ENCODE data around the gene NEUROD6. TPM values are rescaled to one million over a fixed set of nuclear protein-coding genes. Genes with fewer than 3 reads are reported as not detected.

The NEUROD6 gene
- total RNA-seq, 1 donor from 2014 or later = not detected

DNA sequence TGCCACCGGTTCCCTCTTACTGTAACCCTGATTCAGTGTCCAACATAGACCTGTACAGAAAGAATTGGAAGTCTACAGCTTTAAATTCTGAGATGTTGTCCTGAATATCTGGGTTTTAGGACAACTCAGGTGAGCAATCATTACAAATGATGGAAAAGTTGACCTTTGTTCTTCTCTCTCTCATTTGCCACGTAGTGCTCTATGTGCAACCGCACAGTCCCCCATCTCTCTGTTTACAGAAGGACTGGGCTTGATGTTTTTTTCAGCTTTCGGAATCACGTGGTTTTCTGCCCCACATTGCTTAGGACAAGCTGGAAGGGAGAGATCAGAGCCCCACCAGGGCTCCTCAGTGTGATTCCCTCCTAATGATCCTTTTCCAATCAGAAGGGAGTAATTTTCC lies 22.2 kb downstream of the NEUROD6 start:
- TF ChIP-seq, protein P1, sequence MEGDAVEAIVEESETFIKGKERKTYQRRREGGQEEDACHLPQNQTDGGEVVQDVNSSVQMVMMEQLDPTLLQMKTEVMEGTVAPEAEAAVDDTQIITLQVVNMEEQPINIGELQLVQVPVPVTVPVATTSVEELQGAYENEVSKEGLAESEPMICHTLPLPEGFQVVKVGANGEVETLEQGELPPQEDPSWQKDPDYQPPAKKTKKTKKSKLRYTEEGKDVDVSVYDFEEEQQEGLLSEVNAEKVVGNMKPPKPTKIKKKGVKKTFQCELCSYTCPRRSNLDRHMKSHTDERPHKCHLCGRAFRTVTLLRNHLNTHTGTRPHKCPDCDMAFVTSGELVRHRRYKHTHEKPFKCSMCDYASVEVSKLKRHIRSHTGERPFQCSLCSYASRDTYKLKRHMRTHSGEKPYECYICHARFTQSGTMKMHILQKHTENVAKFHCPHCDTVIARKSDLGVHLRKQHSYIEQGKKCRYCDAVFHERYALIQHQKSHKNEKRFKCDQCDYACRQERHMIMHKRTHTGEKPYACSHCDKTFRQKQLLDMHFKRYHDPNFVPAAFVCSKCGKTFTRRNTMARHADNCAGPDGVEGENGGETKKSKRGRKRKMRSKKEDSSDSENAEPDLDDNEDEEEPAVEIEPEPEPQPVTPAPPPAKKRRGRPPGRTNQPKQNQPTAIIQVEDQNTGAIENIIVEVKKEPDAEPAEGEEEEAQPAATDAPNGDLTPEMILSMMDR (conservative IDR thresholded peaks at IDR 0.05; ENCODE audit: low read depth, low read length) = no peak
- H3K4me3 ChIP-seq (ENCODE audit: low read depth, low read length) = no peak overlapping the region
- DNase-seq (ENCODE audit: low read depth) = no peak

DNA sequence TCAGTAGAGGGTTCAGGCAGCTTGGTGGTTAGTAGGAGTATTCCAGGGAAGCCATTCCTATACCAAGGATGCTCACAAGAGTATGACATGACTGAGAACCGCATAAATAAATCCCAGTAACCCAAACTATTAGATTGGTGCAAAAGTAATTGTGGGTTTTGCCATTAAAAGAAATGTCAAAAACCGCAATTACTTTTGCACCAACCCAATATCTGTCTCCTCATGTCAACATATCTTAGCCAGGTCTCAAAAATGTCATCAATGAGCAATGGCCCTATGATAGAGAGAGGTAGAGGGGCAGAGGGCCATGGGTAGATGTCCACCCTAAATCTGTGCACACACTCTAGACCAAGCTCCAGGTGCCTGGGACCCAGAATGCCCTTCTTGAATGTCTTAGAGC lies 23.6 kb downstream of the NEUROD6 start:
- no peak for DNase-seq (ENCODE audit: low read depth)
- TF ChIP-seq, protein P1 (conservative IDR thresholded peaks at IDR 0.05; ENCODE audit: low read depth, low read length) = no peak
- no peak overlapping the region for H3K4me3 ChIP-seq (ENCODE audit: low read depth, low read length)

DNA sequence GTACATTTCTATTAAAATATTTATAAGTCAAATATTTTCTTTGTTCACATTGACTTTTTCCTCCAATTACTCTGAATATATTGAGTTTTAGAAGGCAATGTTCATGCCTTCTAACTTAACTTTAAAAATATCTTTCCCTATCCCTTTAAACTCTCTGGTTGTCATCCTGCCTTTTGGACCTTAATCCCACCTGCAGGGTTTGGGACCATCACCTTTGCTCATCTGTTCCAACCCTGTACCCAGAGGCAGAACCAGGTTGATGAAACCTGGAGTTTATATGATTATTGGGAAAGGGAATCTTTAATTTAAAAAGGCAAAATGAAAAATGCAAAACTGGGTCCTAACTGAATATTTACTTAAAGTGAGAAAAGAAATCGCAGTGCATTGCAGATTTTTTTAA lies 24.8 kb downstream of the NEUROD6 start:
- TF ChIP-seq, protein P1 (conservative IDR thresholded peaks at IDR 0.05; ENCODE audit: low read depth, low read length) = no peak
- H3K4me3 ChIP-seq (ENCODE audit: low read depth, low read length) = no peak overlapping the region
- no peak for DNase-seq (ENCODE audit: low read depth)

DNA sequence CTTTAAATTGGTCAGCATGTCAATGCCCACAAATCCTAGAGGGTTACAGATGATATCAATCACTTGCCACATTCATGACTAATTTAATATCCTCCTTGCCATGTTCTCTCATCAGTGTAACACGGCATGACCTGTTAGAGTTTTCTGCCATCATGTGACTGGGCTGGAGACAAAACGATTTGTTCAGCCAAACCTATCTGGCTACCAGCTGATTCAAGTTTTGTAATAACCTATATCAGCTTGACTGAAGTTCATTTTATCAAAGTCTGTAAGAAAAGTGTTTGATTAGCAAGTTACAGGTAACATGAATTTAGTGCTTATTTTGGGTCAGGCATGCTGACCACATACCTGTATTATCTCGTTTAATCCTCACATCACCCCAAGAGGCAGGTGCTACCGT lies 25.7 kb downstream of the NEUROD6 start:
- H3K4me3 ChIP-seq (ENCODE audit: low read depth, low read length) = no peak overlapping the region
- DNase-seq (ENCODE audit: low read depth) = no peak
- TF ChIP-seq, protein P1 (conservative IDR thresholded peaks at IDR 0.05; ENCODE audit: low read depth, low read length) = no peak

- DNase-seq (ENCODE audit: low read depth) = no peak
- TF ChIP-seq, protein P1 (conservative IDR thresholded peaks at IDR 0.05; ENCODE audit: low read depth, low read length) = no peak
- no peak overlapping the region for H3K4me3 ChIP-seq (ENCODE audit: low read depth, low read length)
Observed at GRCh38 chr7:31312889-31313288, 27.6 kb downstream of the NEUROD6 start.

GRCh38 chr7:31311552-31311951 lies 29.0 kb downstream of the NEUROD6 start:
- TF ChIP-seq, protein P1 (conservative IDR thresholded peaks at IDR 0.05; ENCODE audit: low read depth, low read length) = no peak
- H3K4me3 ChIP-seq (ENCODE audit: low read depth, low read length) = no peak overlapping the region
- DNase-seq (ENCODE audit: low read depth) = no peak

GRCh38 chr7:31310321-31310935 lies 30.1 kb downstream of the NEUROD6 start:
- TF ChIP-seq, protein P1 (conservative IDR thresholded peaks at IDR 0.05; ENCODE audit: low read depth, low read length) = no peak
- no peak for DNase-seq (ENCODE audit: low read depth)
- H3K4me3 ChIP-seq (ENCODE audit: low read depth, low read length) = no peak overlapping the region

Measured in epithelial cell of proximal tubule (primary cell).